ENCODE results near the gene CCNF. TPM values are rescaled to one million over a fixed set of nuclear protein-coding genes. Genes with fewer than 3 reads are reported as not detected.

The CCNF gene
- total RNA-seq, 1 donor from 2014 or later = 41.6 TPM

DNA sequence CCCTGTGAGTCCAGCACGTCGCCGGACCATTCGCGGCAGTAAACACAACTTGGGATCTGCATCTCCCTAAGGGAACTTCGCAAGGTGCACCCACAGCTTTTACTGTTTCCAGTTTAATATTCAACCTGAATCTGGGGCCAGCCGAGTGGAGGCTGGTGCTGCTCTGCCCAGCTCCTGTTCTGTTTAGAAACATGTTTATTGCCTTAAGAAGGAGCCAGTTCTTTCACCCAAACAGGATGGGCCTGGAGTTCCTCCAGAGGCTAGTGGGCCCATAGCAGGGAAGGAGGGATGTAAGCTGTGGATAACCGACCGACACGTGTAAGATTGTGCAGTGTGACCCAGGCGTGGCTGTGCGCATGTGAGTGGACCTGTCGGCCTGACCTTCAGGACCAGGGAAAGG is 63.0 kb downstream of the CCNF start:
- no peaks in the 10 kb centered on the region for H3K9me3 ChIP-seq (ENCODE audit: low read depth)
- H3K36me3 ChIP-seq = no peaks in the 10 kb centered on the region
- Mint-ChIP-seq H3K4me1 (peaks cover 3% of the 10 kb centered on the region), H3K9me3 (no peaks in the 10 kb centered on the region), H3K27ac (no peak overlapping the region), H3K4me3 (no peak overlapping the region), H3K27me3 (ENCODE audit: insufficient read depth, low read depth) (peaks cover 6% of the 10 kb centered on the region), H3K36me3 (no peaks in the 10 kb centered on the region)
- DNase-seq (ENCODE audit: low spot score) = no peak
- H3K4me2 ChIP-seq = no peak overlapping the region
- no peaks in the 10 kb centered on the region for H3K4me1 ChIP-seq
- H3F3A ChIP-seq (ENCODE audit: low read depth) = no peaks in the 10 kb centered on the region
- H3K4me3 ChIP-seq = no peak overlapping the region
- H3K9ac ChIP-seq = peak overlapping the region; percentile 20
- H3K79me2 ChIP-seq (ENCODE audit: low read depth) = no peaks in the 10 kb centered on the region
- no peak for TF ChIP-seq EZH2phosphoT487 (IDR thresholded peaks at IDR 0.05)
- H3K27ac ChIP-seq = no peak overlapping the region
- no peaks in the 10 kb centered on the region for H4K20me1 ChIP-seq (ENCODE audit: low read depth)
- H3K27me3 ChIP-seq = no peaks in the 10 kb centered on the region
- no peak overlapping the region for H2AFZ ChIP-seq (replicated peaks)

GRCh38 chr16:2493605-2494004 is 64.4 kb downstream of the CCNF start:
- H3K27ac Mint-ChIP-seq = no peak overlapping the region
- no peaks in the 10 kb centered on the region for H3K4me1 Mint-ChIP-seq
- Histone ChIP-seq H3K9ac (no peak overlapping the region), H3K27ac (no peak overlapping the region), H3K36me3 (no peaks in the 10 kb centered on the region), H3K9me3 (ENCODE audit: low read depth) (no peaks in the 10 kb centered on the region), H3K79me2 (ENCODE audit: low read depth) (no peaks in the 10 kb centered on the region), H4K20me1 (ENCODE audit: low read depth) (no peaks in the 10 kb centered on the region), H3K4me1 (no peaks in the 10 kb centered on the region), H3K4me2 (no peak overlapping the region), H3F3A (ENCODE audit: low read depth) (no peaks in the 10 kb centered on the region), H3K4me3 (no peak overlapping the region), H2AFZ (replicated peaks) (no peak overlapping the region), H3K27me3 (no peaks in the 10 kb centered on the region)
- H3K9me3 Mint-ChIP-seq = no peaks in the 10 kb centered on the region
- no peak for DNase-seq (ENCODE audit: low spot score)
- TF ChIP-seq EZH2 (IDR thresholded peaks at IDR 0.05) = no peak
- no peak for TF ChIP-seq EZH2phosphoT487 (IDR thresholded peaks at IDR 0.05)
- TF ChIP-seq, protein P1, sequence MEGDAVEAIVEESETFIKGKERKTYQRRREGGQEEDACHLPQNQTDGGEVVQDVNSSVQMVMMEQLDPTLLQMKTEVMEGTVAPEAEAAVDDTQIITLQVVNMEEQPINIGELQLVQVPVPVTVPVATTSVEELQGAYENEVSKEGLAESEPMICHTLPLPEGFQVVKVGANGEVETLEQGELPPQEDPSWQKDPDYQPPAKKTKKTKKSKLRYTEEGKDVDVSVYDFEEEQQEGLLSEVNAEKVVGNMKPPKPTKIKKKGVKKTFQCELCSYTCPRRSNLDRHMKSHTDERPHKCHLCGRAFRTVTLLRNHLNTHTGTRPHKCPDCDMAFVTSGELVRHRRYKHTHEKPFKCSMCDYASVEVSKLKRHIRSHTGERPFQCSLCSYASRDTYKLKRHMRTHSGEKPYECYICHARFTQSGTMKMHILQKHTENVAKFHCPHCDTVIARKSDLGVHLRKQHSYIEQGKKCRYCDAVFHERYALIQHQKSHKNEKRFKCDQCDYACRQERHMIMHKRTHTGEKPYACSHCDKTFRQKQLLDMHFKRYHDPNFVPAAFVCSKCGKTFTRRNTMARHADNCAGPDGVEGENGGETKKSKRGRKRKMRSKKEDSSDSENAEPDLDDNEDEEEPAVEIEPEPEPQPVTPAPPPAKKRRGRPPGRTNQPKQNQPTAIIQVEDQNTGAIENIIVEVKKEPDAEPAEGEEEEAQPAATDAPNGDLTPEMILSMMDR (IDR thresholded peaks at IDR 0.05) = no peak
- H3K36me3 Mint-ChIP-seq = peaks cover 3% of the 10 kb centered on the region
- no peak overlapping the region for H3K4me3 Mint-ChIP-seq
- H3K27me3 Mint-ChIP-seq (ENCODE audit: insufficient read depth, low read depth) = peaks cover 3% of the 10 kb centered on the region

DNA sequence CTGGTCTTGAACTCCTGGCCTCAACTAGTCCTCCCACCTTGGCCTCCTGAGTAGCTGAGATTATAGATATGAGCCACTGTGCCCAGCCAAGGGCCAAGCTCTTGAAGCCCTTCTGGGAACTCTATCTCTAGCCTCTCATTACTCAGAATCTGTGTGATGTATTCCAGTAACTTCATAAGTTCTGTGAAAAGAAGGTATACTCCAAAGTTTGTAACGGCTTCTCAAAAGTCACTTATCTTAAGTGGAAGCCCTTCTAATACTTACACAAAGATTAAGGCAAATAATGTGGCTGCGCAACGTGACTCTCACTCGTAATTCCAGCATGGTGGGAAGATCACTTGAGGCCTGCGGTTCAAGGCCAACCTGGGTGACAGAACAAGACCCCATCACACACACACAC is 65.4 kb downstream of the CCNF start:
- no peak for DNase-seq (ENCODE audit: low spot score)
- no peak overlapping the region for H3K4me2 ChIP-seq
- peaks cover 3% of the 10 kb centered on the region for H3K27me3 Mint-ChIP-seq (ENCODE audit: insufficient read depth, low read depth)
- H3F3A ChIP-seq (ENCODE audit: low read depth) = no peaks in the 10 kb centered on the region
- H3K4me3 Mint-ChIP-seq = no peak overlapping the region
- peaks cover 3% of the 10 kb centered on the region for H3K36me3 Mint-ChIP-seq
- H3K27me3 ChIP-seq = no peaks in the 10 kb centered on the region
- no peak overlapping the region for H3K4me3 ChIP-seq
- no peaks in the 10 kb centered on the region for H3K4me1 Mint-ChIP-seq
- no peak overlapping the region for H3K27ac ChIP-seq
- no peak overlapping the region for H2AFZ ChIP-seq (replicated peaks)
- H4K20me1 ChIP-seq (ENCODE audit: low read depth) = no peaks in the 10 kb centered on the region
- no peaks in the 10 kb centered on the region for H3K9me3 Mint-ChIP-seq
- no peak overlapping the region for H3K9ac ChIP-seq
- no peak overlapping the region for H3K27ac Mint-ChIP-seq
- H3K4me1 ChIP-seq = no peaks in the 10 kb centered on the region
- no peaks in the 10 kb centered on the region for H3K9me3 ChIP-seq (ENCODE audit: low read depth)
- no peaks in the 10 kb centered on the region for H3K79me2 ChIP-seq (ENCODE audit: low read depth)
- no peaks in the 10 kb centered on the region for H3K36me3 ChIP-seq
- TF ChIP-seq, protein P1 (IDR thresholded peaks at IDR 0.05) = no peak
- no peak for TF ChIP-seq EZH2 (IDR thresholded peaks at IDR 0.05)
- TF ChIP-seq EZH2phosphoT487 (IDR thresholded peaks at IDR 0.05) = no peak

DNA sequence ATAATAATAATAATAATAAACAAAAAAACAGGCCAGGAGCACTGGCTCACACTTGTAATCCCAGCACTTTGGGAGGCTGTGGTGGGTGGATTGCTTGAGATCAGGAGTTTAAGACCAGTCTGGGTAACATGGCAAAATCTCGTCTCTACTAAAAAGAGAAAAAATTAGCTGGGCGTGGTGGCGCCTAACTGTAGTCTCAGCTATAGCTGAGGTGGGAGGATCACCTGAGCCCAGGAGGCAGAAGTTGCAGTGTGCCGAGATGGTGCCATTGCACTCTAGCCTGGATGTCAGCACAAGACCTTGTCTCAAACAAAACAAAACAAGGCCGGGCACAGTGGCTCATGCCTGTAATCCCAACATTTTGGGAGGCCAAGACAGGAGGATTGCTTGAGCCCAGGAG is 65.8 kb downstream of the CCNF start:
- Mint-ChIP-seq H3K4me1 (no peaks in the 10 kb centered on the region), H3K27ac (no peak overlapping the region), H3K36me3 (peaks cover 3% of the 10 kb centered on the region), H3K4me3 (no peak overlapping the region), H3K27me3 (ENCODE audit: insufficient read depth, low read depth) (peaks cover 3% of the 10 kb centered on the region), H3K9me3 (no peaks in the 10 kb centered on the region)
- H3F3A ChIP-seq (ENCODE audit: low read depth) = no peaks in the 10 kb centered on the region
- H3K9me3 ChIP-seq (ENCODE audit: low read depth) = no peaks in the 10 kb centered on the region
- DNase-seq (ENCODE audit: low spot score) = no peak
- no peak overlapping the region for H3K27ac ChIP-seq
- H3K4me1 ChIP-seq = no peaks in the 10 kb centered on the region
- peak overlapping the region; percentile 32 for H3K9ac ChIP-seq
- no peak overlapping the region for H3K4me3 ChIP-seq
- H3K4me2 ChIP-seq = no peak overlapping the region
- H2AFZ ChIP-seq (replicated peaks) = no peak overlapping the region
- no peaks in the 10 kb centered on the region for H3K36me3 ChIP-seq
- no peaks in the 10 kb centered on the region for H3K79me2 ChIP-seq (ENCODE audit: low read depth)
- no peaks in the 10 kb centered on the region for H4K20me1 ChIP-seq (ENCODE audit: low read depth)
- no peak for TF ChIP-seq EZH2 (IDR thresholded peaks at IDR 0.05)
- TF ChIP-seq, protein P1 (IDR thresholded peaks at IDR 0.05) = no peak
- TF ChIP-seq EZH2phosphoT487 (IDR thresholded peaks at IDR 0.05) = no peak
- no peaks in the 10 kb centered on the region for H3K27me3 ChIP-seq
